ENCODE measurements around the gene DENND1A.

Gene DENND1A

GRCh38 chr9:123868002-123868401, 61.9 kb downstream of the DENND1A start:
- Histone ChIP-seq H3K4me2 (ENCODE audit: low read length) (no peak overlapping the region), H3K9ac (no peak overlapping the region), H2AFZ (no peak overlapping the region), H3K27ac (no peak overlapping the region), H3K27me3 (ENCODE audit: control insufficient read depth, insufficient read depth, low read length) (no peaks in the 10 kb centered on the region), H3K4me3 (ENCODE audit: low read depth, low read length) (no peak overlapping the region), H3K79me2 (no peaks in the 10 kb centered on the region), H3K4me1 (no peaks in the 10 kb centered on the region), H3K36me3 (ENCODE audit: control insufficient read depth, insufficient read depth, low read length) (no peaks in the 10 kb centered on the region), H3K9me3 (ENCODE audit: control insufficient read depth, low read length) (no peaks in the 10 kb centered on the region)
- TF ChIP-seq CTCF (IDR thresholded peaks at IDR 0.05) = no peak

- Histone ChIP-seq H3K9me3 (ENCODE audit: control insufficient read depth, low read length) (no peaks in the 10 kb centered on the region), H3K9ac (no peak overlapping the region), H3K79me2 (peaks cover 2% of the 10 kb centered on the region), H3K36me3 (ENCODE audit: control insufficient read depth, insufficient read depth, low read length) (no peaks in the 10 kb centered on the region), H2AFZ (no peak overlapping the region), H3K4me3 (ENCODE audit: low read depth, low read length) (no peak overlapping the region), H3K4me1 (no peaks in the 10 kb centered on the region), H3K27me3 (ENCODE audit: control insufficient read depth, insufficient read depth, low read length) (no peaks in the 10 kb centered on the region), H3K27ac (no peak overlapping the region), H3K4me2 (ENCODE audit: low read length) (no peak overlapping the region)
- no peak for TF ChIP-seq CTCF (IDR thresholded peaks at IDR 0.05)
Observed at GRCh38 chr9:123867034-123867433, 62.9 kb downstream of the DENND1A start.

GRCh38 chr9:123866497-123866896, 63.4 kb downstream of the DENND1A start:
- H3K27me3 ChIP-seq (ENCODE audit: control insufficient read depth, insufficient read depth, low read length) = no peaks in the 10 kb centered on the region
- TF ChIP-seq CTCF (IDR thresholded peaks at IDR 0.05) = no peak
- H3K4me2 ChIP-seq (ENCODE audit: low read length) = no peak overlapping the region
- no peaks in the 10 kb centered on the region for H3K36me3 ChIP-seq (ENCODE audit: control insufficient read depth, insufficient read depth, low read length)
- no peak overlapping the region for H3K4me3 ChIP-seq (ENCODE audit: low read depth, low read length)
- no peaks in the 10 kb centered on the region for H3K9me3 ChIP-seq (ENCODE audit: control insufficient read depth, low read length)
- H3K4me1 ChIP-seq = no peaks in the 10 kb centered on the region
- H3K9ac ChIP-seq = no peak overlapping the region
- H3K79me2 ChIP-seq = peaks cover 2% of the 10 kb centered on the region
- H3K27ac ChIP-seq = no peak overlapping the region
- H2AFZ ChIP-seq = no peak overlapping the region

GRCh38 chr9:123865226-123866000, 64.5 kb downstream of the DENND1A start:
- H3K27me3 ChIP-seq (ENCODE audit: control insufficient read depth, insufficient read depth, low read length) = no peaks in the 10 kb centered on the region
- TF ChIP-seq CTCF (IDR thresholded peaks at IDR 0.05) = no peak
- H3K9ac ChIP-seq = no peak overlapping the region
- no peak overlapping the region for H3K27ac ChIP-seq
- no peak overlapping the region for H3K4me2 ChIP-seq (ENCODE audit: low read length)
- H3K36me3 ChIP-seq (ENCODE audit: control insufficient read depth, insufficient read depth, low read length) = no peaks in the 10 kb centered on the region
- H3K4me1 ChIP-seq = no peaks in the 10 kb centered on the region
- peaks cover 2% of the 10 kb centered on the region for H3K79me2 ChIP-seq
- H3K4me3 ChIP-seq (ENCODE audit: low read depth, low read length) = no peak overlapping the region
- no peak overlapping the region for H2AFZ ChIP-seq
- no peaks in the 10 kb centered on the region for H3K9me3 ChIP-seq (ENCODE audit: control insufficient read depth, low read length)

- Histone ChIP-seq H3K27ac (no peak overlapping the region), H3K9me3 (ENCODE audit: control insufficient read depth, low read length) (no peaks in the 10 kb centered on the region), H3K27me3 (ENCODE audit: control insufficient read depth, insufficient read depth, low read length) (no peaks in the 10 kb centered on the region), H3K4me2 (ENCODE audit: low read length) (no peak overlapping the region), H3K36me3 (ENCODE audit: control insufficient read depth, insufficient read depth, low read length) (no peaks in the 10 kb centered on the region), H3K79me2 (peaks cover 2% of the 10 kb centered on the region), H2AFZ (no peak overlapping the region), H3K9ac (no peak overlapping the region), H3K4me3 (ENCODE audit: low read depth, low read length) (no peak overlapping the region), H3K4me1 (no peaks in the 10 kb centered on the region)
- TF ChIP-seq CTCF (IDR thresholded peaks at IDR 0.05) = no peak
Observed at GRCh38 chr9:123864251-123864650, 65.7 kb downstream of the DENND1A start.
